Muscle layer of duodenum (tissue), 2 donors: Measurements from ENCODE around the gene CDH23.

Experiments
- H3K27ac ChIP-seq: one replicate; pipeline ENCODE4 v1.7.0; 2013; ENCODE audit warnings: mild to moderate bottlenecking, low read length
- H3K27me3 ChIP-seq: one replicate; pipeline ENCODE4 v1.7.0; 2013; ENCODE audit warnings: low read depth, mild to moderate bottlenecking, control low read depth, low read length
- H3K36me3 ChIP-seq, 2 donors: one replicate each; pipeline ENCODE4 v1.7.0; 2013; ENCODE audit warnings: low read length in 2 of 2, control low read depth in 1 of 2, mild to moderate bottlenecking in 1 of 2; ENCODE audit not compliant: insufficient read depth in 2 of 2, control insufficient read depth in 1 of 2
- H3K4me1 ChIP-seq, 2 donors: one replicate each; pipeline ENCODE4 v1.7.0; 2013; ENCODE audit warnings: low read length in 2 of 2, mild to moderate bottlenecking in 2 of 2, control low read depth in 1 of 2, moderate library complexity in 1 of 2; ENCODE audit not compliant: insufficient read depth in 2 of 2, control insufficient read depth in 1 of 2
- H3K4me3 ChIP-seq, 2 donors: one replicate each; pipeline ENCODE4 v1.7.0; 2013; ENCODE audit warnings: low read length in 2 of 2, low read depth in 1 of 2, mild to moderate bottlenecking in 1 of 2
- H3K9me3 ChIP-seq, 2 donors: one replicate each; pipeline ENCODE4 v1.7.0; 2013; ENCODE audit warnings: low read length in 2 of 2, control low read depth in 1 of 2, mild to moderate bottlenecking in 1 of 2; ENCODE audit not compliant: control insufficient read depth in 1 of 2
- donor health status: healthy.

Gene CDH23

DNA sequence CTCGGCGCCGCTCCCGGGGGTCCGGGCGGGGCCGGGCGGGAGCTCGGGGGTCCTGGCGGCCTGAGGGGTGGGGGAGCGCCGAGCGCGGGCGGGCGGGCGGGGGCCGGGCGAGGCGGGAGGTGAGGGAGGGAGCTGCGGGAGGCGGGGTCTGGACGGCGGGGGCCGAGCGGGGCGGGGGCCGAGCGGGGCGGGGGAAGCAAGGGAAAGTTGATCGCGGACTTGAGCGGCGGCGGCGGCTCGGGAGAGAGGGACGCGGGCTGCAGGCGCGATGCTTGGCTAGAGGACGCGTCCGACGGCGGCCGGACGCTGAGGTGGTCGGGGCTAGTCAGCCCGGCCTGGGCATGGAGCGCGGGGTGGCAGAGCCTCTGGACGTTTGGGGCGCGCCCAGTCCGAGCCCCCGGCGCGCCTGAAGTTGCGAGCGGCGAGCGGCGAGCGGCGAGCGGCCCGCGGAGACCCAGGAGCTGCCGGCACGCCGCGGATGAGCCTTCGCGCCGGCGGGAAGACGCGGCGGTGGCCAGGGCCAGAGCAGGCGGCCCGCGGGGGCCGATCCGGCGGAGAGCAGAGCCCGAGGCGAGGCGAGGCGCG, at the start of gene CDH23:
Gene CDH23 (plus strand): TSS at position 210 of the 585 bp plus-strand sequence. CDS start 42,912 bp downstream, outside the sequence.
- Histone ChIP-seq H3K36me3 (no peaks in the 10 kb centered on the region), H3K27ac (no peak within 1 kb of the TSS), H3K4me3 (peak within 1 kb of the TSS; percentile 46 to 68), H3K4me1 (peaks cover 0 to 17% of the 10 kb centered on the region in 2 donors), H3K27me3 (peaks cover 29% of the 10 kb centered on the region), H3K9me3 (no peaks in the 10 kb centered on the region)

- Histone ChIP-seq H3K27ac (no peak overlapping the region), H3K4me3 (no peak overlapping the region), H3K36me3 (peaks cover 0 to 4% of the 10 kb centered on the region in 2 donors), H3K9me3 (no peaks in the 10 kb centered on the region), H3K27me3 (no peaks in the 10 kb centered on the region), H3K4me1 (peaks cover 3 to 4% of the 10 kb centered on the region in 2 donors)
Measured at GRCh38 chr10:71347587-71348395, 48.9 kb upstream of the CDH23 start.

DNA sequence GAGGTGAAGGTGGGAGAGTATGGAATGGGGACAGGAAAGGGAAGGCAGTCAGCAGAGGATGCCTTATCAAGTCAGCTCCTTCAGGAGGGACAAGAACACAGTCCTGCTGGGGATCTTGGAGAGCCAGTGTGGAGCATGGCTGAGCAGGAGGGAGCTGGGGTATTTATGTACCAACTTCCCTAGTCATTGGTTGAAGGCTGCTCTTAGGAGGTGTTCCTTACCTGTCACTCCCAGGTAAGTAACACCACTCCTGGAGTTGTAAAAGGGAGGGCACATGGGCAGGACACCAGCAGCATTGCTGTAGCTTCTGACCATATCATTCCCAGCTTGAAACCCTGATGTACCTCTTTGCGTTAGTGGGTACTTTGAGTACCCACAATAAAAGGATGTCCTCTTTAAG, 47.9 kb upstream of the CDH23 start:
- H3K9me3 ChIP-seq: no peaks in the 10 kb centered on the region
- no peaks in the 10 kb centered on the region for H3K4me1 ChIP-seq
- H3K4me3 ChIP-seq: no peak overlapping the region
- peaks cover 0 to 7% of the 10 kb centered on the region in 2 donors for H3K36me3 ChIP-seq
- no peaks in the 10 kb centered on the region for H3K27me3 ChIP-seq
- H3K27ac ChIP-seq: no peak overlapping the region

- peaks cover 2 to 7% of the 10 kb centered on the region in 2 donors for H3K36me3 ChIP-seq
- H3K27ac ChIP-seq: no peak overlapping the region
- no peak overlapping the region for H3K4me3 ChIP-seq
- H3K27me3 ChIP-seq: no peaks in the 10 kb centered on the region
- H3K9me3 ChIP-seq: no peaks in the 10 kb centered on the region
- no peaks in the 10 kb centered on the region for H3K4me1 ChIP-seq
Measured at GRCh38 chr10:71349406-71349805, 47.3 kb upstream of the CDH23 start.

GRCh38 chr10:71351087-71351486, 45.6 kb upstream of the CDH23 start:
- H3K27ac ChIP-seq: no peak overlapping the region
- H3K27me3 ChIP-seq: no peaks in the 10 kb centered on the region
- no peaks in the 10 kb centered on the region for H3K9me3 ChIP-seq
- peaks cover 12% of the 10 kb centered on the region in 2 donors for H3K36me3 ChIP-seq
- H3K4me3 ChIP-seq: no peak overlapping the region
- no peaks in the 10 kb centered on the region for H3K4me1 ChIP-seq

GRCh38 chr10:71351628-71352319, 44.9 kb upstream of the CDH23 start:
- H3K27me3 ChIP-seq: no peaks in the 10 kb centered on the region
- no peaks in the 10 kb centered on the region for H3K9me3 ChIP-seq
- H3K4me3 ChIP-seq: no peak overlapping the region
- no peaks in the 10 kb centered on the region for H3K4me1 ChIP-seq
- peaks cover 12 to 16% of the 10 kb centered on the region in 2 donors for H3K36me3 ChIP-seq
- H3K27ac ChIP-seq: no peak overlapping the region

DNA sequence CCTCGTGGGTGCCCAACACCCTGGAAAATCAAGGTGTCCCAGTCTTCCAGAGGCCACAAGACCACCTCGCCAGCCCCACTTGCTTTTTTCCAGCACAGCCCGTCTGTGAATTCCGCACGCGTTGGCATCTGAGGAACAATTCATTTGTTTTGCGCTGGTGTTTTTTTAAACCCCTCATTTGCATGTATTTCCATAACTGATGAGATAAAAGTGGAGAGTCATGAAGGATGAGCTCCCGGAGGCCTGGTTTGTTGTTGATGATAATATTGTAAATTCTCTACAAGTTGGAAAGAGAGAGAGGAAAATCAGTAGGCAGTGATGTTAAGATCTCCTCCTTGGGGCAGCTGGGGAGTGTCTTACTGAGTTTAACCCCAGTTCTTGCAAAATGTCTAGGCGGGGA, 43.1 kb upstream of the CDH23 start:
- Histone ChIP-seq H3K9me3 (no peaks in the 10 kb centered on the region), H3K4me3 (no peak overlapping the region), H3K36me3 (peaks cover 12 to 23% of the 10 kb centered on the region in 2 donors), H3K4me1 (no peaks in the 10 kb centered on the region), H3K27me3 (no peaks in the 10 kb centered on the region), H3K27ac (no peak overlapping the region)

DNA sequence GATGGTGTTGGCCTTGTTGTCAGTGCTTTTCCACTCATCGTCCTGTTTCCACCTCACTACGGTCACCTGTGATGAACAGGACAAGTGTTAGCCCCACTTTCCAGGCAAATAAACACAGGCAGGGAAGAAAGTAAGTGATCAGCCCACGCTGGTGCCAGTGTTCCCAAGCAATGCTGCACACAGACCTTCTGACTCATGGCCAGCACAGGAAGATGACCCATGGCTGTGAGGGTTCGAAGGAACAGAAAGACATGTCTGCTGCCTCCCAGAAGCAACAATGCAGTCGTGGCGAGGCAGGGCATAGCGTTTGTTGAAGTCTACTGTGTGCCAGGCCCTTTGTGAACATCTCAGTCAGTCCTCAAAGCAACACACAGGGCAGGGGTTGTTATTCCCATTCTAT, 41.9 kb upstream of the CDH23 start:
- H3K27ac ChIP-seq: no peak overlapping the region
- no peaks in the 10 kb centered on the region for H3K27me3 ChIP-seq
- H3K4me3 ChIP-seq: no peak overlapping the region
- H3K4me1 ChIP-seq: no peaks in the 10 kb centered on the region
- peaks cover 12 to 23% of the 10 kb centered on the region in 2 donors for H3K36me3 ChIP-seq
- no peaks in the 10 kb centered on the region for H3K9me3 ChIP-seq

DNA sequence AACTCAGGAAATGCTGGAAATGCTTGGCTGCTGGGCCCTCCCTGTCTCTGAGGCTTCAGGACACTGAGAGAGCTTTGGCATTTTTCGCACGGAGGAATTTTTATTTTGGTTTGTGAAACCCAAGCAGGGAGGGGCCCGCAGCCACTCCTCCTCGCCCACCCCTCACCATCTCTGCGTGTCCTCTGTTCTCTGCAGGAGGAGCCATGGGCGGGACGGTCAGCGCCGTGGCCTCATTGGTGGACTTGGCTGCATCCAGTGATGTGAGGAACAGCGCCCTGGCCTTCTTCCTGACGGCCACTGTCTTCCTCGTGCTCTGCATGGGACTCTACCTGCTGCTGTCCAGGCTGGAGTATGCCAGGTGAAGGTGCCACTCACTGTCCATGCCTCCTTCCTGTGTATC, 40.8 kb upstream of the CDH23 start:
- no peak overlapping the region for H3K27ac ChIP-seq
- peaks cover 12 to 23% of the 10 kb centered on the region in 2 donors for H3K36me3 ChIP-seq

GRCh38 chr10:71357792-71358265, 38.9 kb upstream of the CDH23 start:
- H3K27me3 ChIP-seq: no peaks in the 10 kb centered on the region
- H3K27ac ChIP-seq: no peak overlapping the region

More for the DNA sequence above, 40.8 kb upstream of the CDH23 start:
- H3K4me1 ChIP-seq: no peaks in the 10 kb centered on the region
- no peaks in the 10 kb centered on the region for H3K27me3 ChIP-seq
- no peak overlapping the region for H3K4me3 ChIP-seq
- H3K9me3 ChIP-seq: no peaks in the 10 kb centered on the region

GRCh38 chr10:71358277-71358676, 38.4 kb upstream of the CDH23 start:
- Histone ChIP-seq H3K9me3 (no peaks in the 10 kb centered on the region), H3K27me3 (no peaks in the 10 kb centered on the region), H3K36me3 (peaks cover 12 to 35% of the 10 kb centered on the region in 2 donors), H3K4me1 (no peaks in the 10 kb centered on the region), H3K4me3 (no peak overlapping the region), H3K27ac (no peak overlapping the region)

More at GRCh38 chr10:71357792-71358265, 38.9 kb upstream of the CDH23 start:
- Histone ChIP-seq H3K36me3 (peaks cover 12 to 31% of the 10 kb centered on the region in 2 donors), H3K9me3 (no peaks in the 10 kb centered on the region), H3K4me1 (no peaks in the 10 kb centered on the region), H3K4me3 (no peak overlapping the region)
